NB4 (cell line): ENCODE data around the gene ABCB9.

Source experiments
- DNase-seq: peaks from one replicate; pipeline ENCODE4 v3.0.0; 2010; ENCODE audit warnings: low read depth
- H3K4me3 ChIP-seq: one replicate; pipeline ENCODE4 v1.5.1; 2011; ENCODE audit warnings: mild to moderate bottlenecking, low read depth, low read length, moderate library complexity
- CTCF ChIP-seq: IDR thresholded peaks from one replicate; pipeline ENCODE4 v1.5.1; 2012; ENCODE audit warnings: low read depth, low read length
- MAX ChIP-seq: IDR thresholded peaks from 2 replicates; pipeline ENCODE4 v1.6.1; 2011; ENCODE audit warnings: low read depth, low read length
- MYC ChIP-seq: IDR thresholded peaks from 2 replicates; pipeline ENCODE4 v1.6.1; 2011; ENCODE audit warnings: low read depth, low read length
- POLR2A ChIP-seq: IDR thresholded peaks from 2 replicates; pipeline ENCODE4 v1.6.1; 2011; ENCODE audit warnings: mild to moderate bottlenecking; ENCODE audit not compliant: insufficient read length; ENCODE audit errors: extremely low read depth

ABCB9 gene

GRCh38 chr12:122960193-122960569 lies 6.1 kb downstream of the ABCB9 start:
- DNase-seq = no peak
- TF ChIP-seq MYC (no peak), POLR2A (no peak), MAX (no peak), CTCF (no peak)
- no peak overlapping the region for H3K4me3 ChIP-seq

DNA sequence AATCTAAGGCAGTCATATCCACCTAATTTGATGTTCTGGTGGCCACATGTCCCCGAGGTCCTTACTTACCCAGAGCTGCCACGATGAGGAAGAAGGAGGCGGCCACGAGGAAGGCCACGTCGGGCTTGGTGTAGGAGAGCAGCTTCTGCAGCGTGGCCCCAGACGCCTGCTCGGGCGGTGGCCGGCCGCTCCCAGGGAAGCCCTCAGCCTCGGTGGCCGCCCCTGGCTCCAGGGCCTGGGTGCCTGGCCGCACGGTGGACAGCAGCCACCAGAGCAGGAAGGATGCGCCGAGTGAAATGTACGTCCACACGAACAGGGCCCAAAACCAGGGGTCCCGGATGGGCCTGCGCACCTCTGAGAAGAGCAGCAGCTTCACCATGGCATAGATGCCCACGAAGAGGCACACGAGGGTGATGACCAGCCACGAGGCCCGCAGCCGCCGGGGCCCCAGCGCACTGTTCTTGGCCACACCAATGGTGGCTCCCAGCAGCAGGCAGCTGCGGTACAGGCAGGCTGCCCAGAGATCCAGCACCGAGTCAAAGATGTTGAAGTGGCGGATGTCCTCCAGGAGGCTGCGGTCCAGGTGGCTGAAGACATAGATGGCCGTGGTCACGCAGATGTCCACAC lies 6.6 kb downstream of the ABCB9 start:
- DNase-seq = no peak
- TF ChIP-seq CTCF = no peak
- TF ChIP-seq MAX = no peak
- no peak for TF ChIP-seq POLR2A
- TF ChIP-seq MYC = no peak
- no peak overlapping the region for H3K4me3 ChIP-seq

- H3K4me3 ChIP-seq = no peak overlapping the region
- no peak for TF ChIP-seq MYC
- TF ChIP-seq CTCF = no peak
- TF ChIP-seq MAX = no peak
- no peak for DNase-seq
Measured at GRCh38 chr12:122958198-122958888, 7.9 kb downstream of the ABCB9 start.

GRCh38 chr12:122956035-122956434 lies 10.2 kb downstream of the ABCB9 start:
- no peak for DNase-seq

GRCh38 chr12:122955156-122955555 lies 11.1 kb downstream of the ABCB9 start:
- no peak for DNase-seq
- H3K4me3 ChIP-seq = no peak overlapping the region
- TF ChIP-seq CTCF = no peak
- no peak for TF ChIP-seq MAX
- no peak for TF ChIP-seq POLR2A
- no peak for TF ChIP-seq MYC

More at GRCh38 chr12:122956035-122956434, 10.2 kb downstream of the ABCB9 start:
- TF ChIP-seq MYC (no peak), CTCF (no peak), POLR2A (no peak), MAX (no peak)
- no peak overlapping the region for H3K4me3 ChIP-seq
